ENCODE measurements around the gene MACROD1.

DNA sequence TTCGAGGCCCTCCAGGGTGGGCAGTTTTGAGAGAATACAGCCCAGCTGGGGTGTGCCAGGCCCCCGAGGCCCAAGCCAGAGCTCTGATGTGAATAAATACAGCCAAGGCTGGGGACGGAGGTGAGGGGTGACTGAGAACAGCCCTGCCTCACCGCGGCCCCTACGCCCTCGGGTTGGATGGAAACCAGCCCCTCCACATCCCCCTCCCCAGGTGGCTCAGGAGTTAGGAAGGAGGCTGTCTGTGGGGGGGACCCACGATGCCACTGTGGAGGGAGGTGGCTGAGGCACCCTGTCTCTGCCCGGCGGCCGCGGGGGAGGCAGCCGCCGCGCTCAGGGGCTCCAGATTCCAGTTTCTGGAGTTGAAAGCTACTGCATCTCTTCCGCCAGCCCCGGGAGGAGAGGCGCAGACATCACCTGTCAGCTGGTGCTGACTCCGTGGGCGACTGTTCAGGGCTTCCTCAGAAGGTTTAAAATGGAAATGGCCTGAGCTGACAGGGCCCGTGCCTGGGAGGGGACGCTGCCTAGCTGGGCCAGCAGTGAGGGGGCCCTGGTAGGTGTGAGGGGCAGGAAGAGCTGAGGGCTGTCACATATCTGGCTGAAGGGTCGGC is 128.8 kb downstream of the MACROD1 start:
- no peak for TF ChIP-seq CTCF (IDR thresholded peaks at IDR 0.05)
- no peak for TF ChIP-seq POLR2A (IDR thresholded peaks at IDR 0.05)
